NCI-H2107 treated with DMSO at 0.1 percent for 48 hours (cell line): ENCODE measurements around the gene UQCC3.
A peak's percentile ranks its signal among the peaks of the same experiment; 100 is the strongest.
"Not testable (repeated sequence)": the region's sequence is repeated elsewhere in the genome, so short reads cannot be mapped to it uniquely, and the experiment has no call there.

Source experiments
- DNase-seq: peaks from one replicate; lab custom pipeline; 2025; ENCODE audit not compliant: unreplicated experiment; lab: John Stamatoyannopoulos, UW

UQCC3 gene

GRCh38 chr11:62665599-62666258 lies 5.7 kb upstream of the UQCC3 start:
- DNase-seq, result no peak

- DNase-seq, result no peak
These were observed 5.1 kb upstream of the UQCC3 start for GRCh38 chr11:62666259-62666926.

- DNase-seq, result no peak
These were observed 4.0 kb upstream of the UQCC3 start for GRCh38 chr11:62667460-62667859.

DNA sequence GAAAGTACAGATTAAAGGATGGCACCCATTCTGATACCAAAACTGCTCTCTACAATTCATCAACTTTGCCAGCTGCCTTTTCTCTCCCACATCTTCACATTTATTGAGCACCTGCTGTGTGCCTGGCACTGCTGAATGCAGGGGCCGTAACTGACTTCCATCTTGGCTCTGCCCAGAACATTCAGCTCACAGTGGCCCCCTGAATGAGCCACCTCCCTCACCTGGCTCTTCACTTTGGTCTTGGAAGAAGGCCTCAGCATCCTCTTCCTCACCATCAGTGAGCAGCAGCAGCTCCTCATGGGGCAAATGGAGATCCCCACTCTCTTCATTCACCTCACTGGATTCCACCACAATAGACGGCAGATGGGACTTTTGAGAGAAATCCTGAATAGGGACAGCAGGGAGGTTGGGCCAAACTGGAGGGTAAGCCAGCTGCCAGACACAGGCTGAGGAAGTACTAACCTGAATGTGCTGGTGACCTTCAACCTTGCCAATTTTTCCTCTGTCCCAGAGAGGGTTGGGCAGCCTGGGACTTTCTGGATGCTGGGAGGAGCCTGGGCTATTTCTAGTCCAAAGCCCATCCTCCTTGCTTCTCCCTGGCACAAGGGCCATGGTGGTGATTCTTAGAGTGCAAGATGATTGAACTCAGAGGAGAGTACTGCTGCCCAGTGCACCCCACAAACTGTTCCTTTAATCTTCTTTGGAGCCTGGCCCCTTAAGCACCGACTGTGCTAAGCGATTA lies 1.9 kb upstream of the UQCC3 start:
- DNase-seq, result no peak

- peak; percentile 82 for DNase-seq
These were observed 251 bp upstream of the UQCC3 start for GRCh38 chr11:62671236-62671607.

DNA sequence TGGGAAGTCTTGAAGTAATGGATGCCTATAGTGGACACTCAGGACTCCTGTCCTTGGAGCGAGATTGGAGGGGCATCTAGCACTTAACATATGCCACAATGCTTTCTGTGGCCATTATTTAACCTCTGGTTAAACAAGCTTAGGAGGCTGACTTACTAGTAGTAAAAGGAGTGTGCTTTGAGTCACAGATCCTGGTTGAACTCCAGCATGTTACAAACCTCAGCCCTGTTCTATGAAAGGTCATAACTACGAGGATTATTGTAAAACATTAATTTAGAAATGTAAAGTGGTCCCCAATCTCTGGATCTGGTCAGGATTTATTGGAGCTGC lies 1.7 kb downstream of the UQCC3 start:
- DNase-seq, result no peak

DNA sequence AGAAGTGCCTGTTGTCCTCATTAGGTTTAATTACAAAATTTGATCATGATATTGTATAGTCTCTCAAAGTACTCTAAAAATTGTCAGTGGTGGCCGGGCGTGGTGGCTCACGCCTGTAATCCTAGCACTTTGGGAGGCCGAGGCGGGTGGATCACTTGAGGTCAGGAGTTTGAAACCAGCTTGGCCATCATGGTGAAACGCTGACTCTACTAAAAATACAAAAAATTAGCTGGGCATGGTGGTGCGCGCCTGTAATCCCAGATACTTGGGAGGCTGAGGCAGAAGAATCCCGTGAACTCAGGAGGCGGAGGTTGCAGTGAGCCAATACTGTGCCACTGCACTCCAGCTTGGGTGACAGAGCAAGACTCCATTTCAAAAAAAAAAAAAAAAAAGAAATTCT lies 3.9 kb downstream of the UQCC3 start:
- DNase-seq, result not testable (repeated sequence)

DNA sequence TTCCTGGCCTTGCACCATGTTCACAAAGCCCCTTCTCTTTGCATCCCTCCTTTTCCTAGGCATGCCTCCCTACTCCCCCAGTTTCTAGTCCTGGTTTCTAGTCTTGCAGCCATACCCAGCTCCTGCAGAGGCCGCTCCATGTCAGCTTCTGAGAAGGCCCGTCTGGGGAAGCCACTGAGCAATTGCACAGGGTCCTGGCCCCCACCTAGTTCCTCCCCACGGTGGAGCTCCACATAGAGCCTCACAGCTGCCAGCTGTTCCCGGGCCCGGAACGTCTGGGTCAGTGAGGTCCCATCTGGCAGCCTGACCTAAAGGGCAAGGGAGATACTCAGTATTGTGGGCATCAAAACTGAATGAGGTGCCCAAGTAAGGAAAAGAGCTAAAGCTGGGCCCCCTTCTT lies 5.2 kb downstream of the UQCC3 start:
- DNase-seq, result no peak

DNA sequence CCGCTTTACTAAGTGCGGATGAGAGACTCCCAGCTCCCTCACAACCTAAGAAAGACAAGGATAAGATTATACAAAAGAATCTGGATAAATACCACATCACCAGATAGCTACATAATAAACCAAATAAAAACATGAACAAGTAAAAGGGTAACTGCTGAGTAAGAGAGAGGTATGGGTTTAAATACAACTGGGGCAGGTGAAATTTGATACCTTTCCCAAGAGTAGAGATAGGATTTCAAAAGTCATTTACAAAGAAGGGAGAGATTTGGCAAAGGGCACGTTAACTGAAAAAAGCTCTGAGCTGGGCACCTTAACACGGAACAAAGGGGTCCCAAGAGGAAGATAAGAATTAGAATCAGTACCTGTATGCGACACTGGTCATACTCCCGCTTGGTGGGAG lies 5.7 kb downstream of the UQCC3 start:
- DNase-seq, result peak; percentile 52

DNA sequence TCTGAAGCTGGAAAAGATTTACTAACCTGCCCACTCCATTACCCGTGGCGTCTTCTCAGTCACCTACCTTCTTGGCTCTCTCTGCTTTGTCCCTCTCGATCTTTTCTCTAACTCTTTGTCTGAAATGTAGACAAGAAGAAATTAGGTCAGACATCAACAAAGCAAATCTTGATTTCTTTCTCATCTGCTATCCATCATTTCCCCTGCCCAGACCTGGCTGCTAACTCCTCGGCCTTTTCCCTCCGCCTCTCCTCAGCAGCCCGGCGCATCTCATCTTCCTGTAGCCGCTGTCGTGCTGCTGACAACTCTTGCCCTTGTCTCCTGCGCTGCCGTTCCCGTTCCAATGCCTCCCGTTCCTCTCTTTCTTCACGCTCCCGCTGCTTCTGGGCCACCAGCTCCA lies 6.2 kb downstream of the UQCC3 start:
- DNase-seq, result no peak

DNA sequence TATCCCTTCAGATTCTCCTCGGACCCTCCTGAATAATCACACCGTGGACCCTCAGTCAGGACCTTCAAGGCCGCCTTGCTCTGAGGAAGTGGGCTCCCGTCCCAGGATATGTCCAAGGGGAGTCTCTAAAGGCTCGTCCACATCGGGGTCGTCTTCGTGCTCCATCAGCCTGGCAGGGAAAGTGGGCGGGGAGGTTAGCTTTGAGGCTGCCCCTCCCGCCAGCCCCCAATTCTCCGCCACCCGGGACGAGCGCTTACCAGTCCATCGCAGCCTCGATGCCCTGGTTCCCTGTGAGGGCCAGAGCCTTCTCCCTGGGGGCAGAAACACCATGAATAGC lies 6.9 kb downstream of the UQCC3 start:
- no peak for DNase-seq

GRCh38 chr11:62678770-62679696 lies 7.6 kb downstream of the UQCC3 start, which contains the start of gene UBXN1:
TSS of gene UBXN1 (minus strand) at chr11:62679073. CDS start at chr11:62678923, 150 bp downstream.
- DNase-seq, result peak; percentile 76

- DNase-seq, result peak; percentile 79
These were observed 9.4 kb downstream of the UQCC3 start for GRCh38 chr11:62680825-62681240.

DNA sequence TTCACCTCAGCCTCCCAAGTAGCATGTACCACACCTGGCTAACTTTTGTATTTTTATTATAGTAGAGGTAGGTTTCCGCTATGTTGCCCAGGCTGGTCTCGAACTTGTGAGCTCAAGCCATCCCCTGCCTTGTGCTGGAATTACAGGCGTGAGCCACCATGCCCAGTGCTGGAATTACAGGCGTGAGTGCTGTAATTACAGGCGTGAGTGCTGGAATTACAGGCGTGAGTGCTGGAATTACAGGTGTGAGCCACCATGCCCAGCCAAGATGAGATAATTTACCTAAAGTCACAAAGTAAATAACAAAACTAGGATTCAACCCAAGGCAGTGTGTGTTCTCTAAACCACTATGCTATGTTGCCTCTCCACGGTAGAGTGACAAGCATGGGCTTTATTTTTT lies 11.0 kb downstream of the UQCC3 start:
- DNase-seq, result no peak

GRCh38 chr11:62687508-62688396 lies 16.3 kb downstream of the UQCC3 start:
- no peak for DNase-seq

- DNase-seq, result no peak
These were observed 17.0 kb downstream of the UQCC3 start for GRCh38 chr11:62688491-62688890.

- no peak for DNase-seq
These were observed 18.1 kb downstream of the UQCC3 start, which contains the start of gene LRRN4CL for GRCh38 chr11:62689421-62690183. TSS of gene LRRN4CL (minus strand) at chr11:62689530. CDS start at chr11:62688508, 1,022 bp downstream.

DNA sequence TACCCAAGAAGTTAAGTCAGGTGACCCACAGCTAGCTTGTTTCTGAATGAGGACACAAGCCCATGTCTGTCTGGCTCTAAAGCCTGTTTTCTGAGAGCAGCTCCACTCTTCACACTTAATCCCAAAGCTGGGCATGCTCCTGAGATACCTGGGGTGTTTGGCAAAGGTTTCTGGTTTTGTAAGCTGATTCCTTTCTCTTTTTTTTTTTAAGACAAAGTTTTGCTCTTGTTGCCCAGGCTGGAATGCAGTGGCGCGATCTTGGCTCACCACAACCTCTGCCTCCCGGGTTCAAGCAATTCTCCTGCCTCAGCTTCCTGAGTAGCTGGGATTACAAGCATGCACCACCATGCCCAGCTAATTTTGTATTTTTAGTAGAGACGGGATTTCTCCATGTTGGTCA lies 22.2 kb downstream of the UQCC3 start:
- DNase-seq, result peak; percentile 19

GRCh38 chr11:62694455-62695167 lies 23.1 kb downstream of the UQCC3 start:
- DNase-seq, result peak; percentile 17
